ENCODE results near the gene HOMER2. TPM values are rescaled to one million over a fixed set of nuclear protein-coding genes. Genes with fewer than 3 reads are reported as not detected.

The HOMER2 gene
- total and polyA plus RNA-seq, 9 of the 15 experiments (the other 6 are each of a cell fraction or from before 2014, with no cell fraction given), result 0.13 to 0.47 (median 0.29) TPM; not detected in 1

- TF ChIP-seq ZNF699 (CRISPR knock-in tag; IDR thresholded peaks at IDR 0.05; ENCODE audit: insufficient replicate concordance) (no peak), GATA2 (CRISPR knock-in tag; IDR thresholded peaks at IDR 0.05) (peak; percentile 85), RB1 (IDR thresholded peaks at IDR 0.05; ENCODE audit: low read depth) (no peak), NR2C1 (IDR thresholded peaks at IDR 0.05) (peak; percentile 26; the same call in 1 of the 2 replicates), NR2C1 (tag; IDR thresholded peaks at IDR 0.05) (no peak), MTA2 (IDR thresholded peaks at IDR 0.05; ENCODE audit: low read depth) (peak; percentile 85), RCOR1 (IDR thresholded peaks at IDR 0.05; ENCODE audit: borderline replicate concordance in 1 of 2, low read depth in 2 of 2, low read length in 2 of 2) (peak; percentile 14 to 93; a peak in 3 of 4 replicates), SP1 (CRISPR knock-in tag; IDR thresholded peaks at IDR 0.05) (peak; percentile 47; the same call in 1 of the 2 replicates), RERE (CRISPR knock-in tag; IDR thresholded peaks at IDR 0.05; ENCODE audit: borderline replicate concordance) (no peak), SMAD4 (CRISPR knock-in tag; conservative IDR thresholded peaks at IDR 0.05) (peak; percentile 77), TAL1 (IDR thresholded peaks at IDR 0.05) (peak; percentile 91), MAFF (IDR thresholded peaks at IDR 0.05; ENCODE audit: low read length) (no peak), STAT5A (IDR thresholded peaks at IDR 0.05; ENCODE audit: borderline replicate concordance, low read length) (peak; percentile 83), MTA3 (IDR thresholded peaks at IDR 0.05; ENCODE audit: borderline replicate concordance) (peak; percentile 64; the same call in 1 of the 2 replicates), ATF1 (CRISPR knock-in tag; IDR thresholded peaks at IDR 0.05) (no peak), ATF1 (tag; IDR thresholded peaks at IDR 0.05) (0 out of 2 replicates have a peak, but pooled peaks have one; percentile 13), KDM1A (IDR thresholded peaks at IDR 0.05) (peak; percentile 80 to 88), ZNF277 (CRISPR knock-in tag; IDR thresholded peaks at IDR 0.05; ENCODE audit: borderline replicate concordance) (no peak)
- TF ChIP-seq, protein P1, sequence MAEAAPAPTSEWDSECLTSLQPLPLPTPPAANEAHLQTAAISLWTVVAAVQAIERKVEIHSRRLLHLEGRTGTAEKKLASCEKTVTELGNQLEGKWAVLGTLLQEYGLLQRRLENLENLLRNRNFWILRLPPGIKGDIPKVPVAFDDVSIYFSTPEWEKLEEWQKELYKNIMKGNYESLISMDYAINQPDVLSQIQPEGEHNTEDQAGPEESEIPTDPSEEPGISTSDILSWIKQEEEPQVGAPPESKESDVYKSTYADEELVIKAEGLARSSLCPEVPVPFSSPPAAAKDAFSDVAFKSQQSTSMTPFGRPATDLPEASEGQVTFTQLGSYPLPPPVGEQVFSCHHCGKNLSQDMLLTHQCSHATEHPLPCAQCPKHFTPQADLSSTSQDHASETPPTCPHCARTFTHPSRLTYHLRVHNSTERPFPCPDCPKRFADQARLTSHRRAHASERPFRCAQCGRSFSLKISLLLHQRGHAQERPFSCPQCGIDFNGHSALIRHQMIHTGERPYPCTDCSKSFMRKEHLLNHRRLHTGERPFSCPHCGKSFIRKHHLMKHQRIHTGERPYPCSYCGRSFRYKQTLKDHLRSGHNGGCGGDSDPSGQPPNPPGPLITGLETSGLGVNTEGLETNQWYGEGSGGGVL (CRISPR knock-in tag; IDR thresholded peaks at IDR 0.05), result no peak
- TF ChIP-seq, protein P2, sequence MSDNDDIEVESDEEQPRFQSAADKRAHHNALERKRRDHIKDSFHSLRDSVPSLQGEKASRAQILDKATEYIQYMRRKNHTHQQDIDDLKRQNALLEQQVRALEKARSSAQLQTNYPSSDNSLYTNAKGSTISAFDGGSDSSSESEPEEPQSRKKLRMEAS (CRISPR knock-in tag; IDR thresholded peaks at IDR 0.05), result peak; percentile 80
These were observed 150.0 kb downstream of the HOMER2 start (continued) for GRCh38 chr15:82802497-82802896.

Data from K562 (cell line).